Small intestine (tissue), 7 donors: ENCODE results near the gene STEAP1. TPM values are rescaled to one million over a fixed set of nuclear protein-coding genes. Genes with fewer than 3 reads are reported as not detected.
A peak's percentile ranks its signal among the peaks of the same experiment; 100 is the strongest.
"Not testable (repeated sequence)": the region's sequence is repeated elsewhere in the genome, so short reads cannot be mapped to it uniquely, and the experiment has no call there.

Experiments
- DNase-seq, 2 donors: peaks; one replicate each; pipeline versions ENCODE4 v3.0.0 to v3.0.0-alpha.2; 2013
- FAIRE-seq: peaks from 2 replicates; lab custom pipeline; 2012; peaks lifted over from hg19 to GRCh38; lab: Jason Lieb, UNC
- H3K27ac ChIP-seq, 3 donors: one replicate each; pipeline ENCODE4 v1.5.1; 2013; ENCODE audit warnings: low read length in 2 of 3, mild to moderate bottlenecking in 2 of 3, control low read depth in 1 of 3, inconsistent platforms in 1 of 3, low read depth in 1 of 3, moderate library complexity in 1 of 3
- H3K27me3 ChIP-seq, 3 donors: one replicate each; pipeline ENCODE4 v1.6.1; 2013; ENCODE audit warnings: low read length in 3 of 3, inconsistent platforms in 1 of 3; ENCODE audit not compliant: control insufficient read depth in 3 of 3, insufficient read depth in 3 of 3
- H3K36me3 ChIP-seq, 3 donors: one replicate each; pipeline ENCODE4 v1.6.1; 2013; ENCODE audit warnings: low read length in 3 of 3, inconsistent platforms in 1 of 3, low read depth in 1 of 3, mild to moderate bottlenecking in 1 of 3, moderate library complexity in 1 of 3; ENCODE audit not compliant: control insufficient read depth in 3 of 3, insufficient read depth in 2 of 3
- H3K4me1 ChIP-seq, 3 donors: one replicate each; pipeline ENCODE4 v1.6.1; 2013; ENCODE audit warnings: low read length in 2 of 3, inconsistent platforms in 1 of 3, low read depth in 1 of 3, mild to moderate bottlenecking in 1 of 3, moderate library complexity in 1 of 3; ENCODE audit not compliant: control insufficient read depth in 3 of 3, insufficient read depth in 2 of 3
- H3K4me3 ChIP-seq, 3 donors: one replicate each; pipeline ENCODE4 v1.5.1; 2013; ENCODE audit warnings: low read length in 3 of 3, control low read depth in 1 of 3, inconsistent platforms in 1 of 3, low read depth in 1 of 3, mild to moderate bottlenecking in 1 of 3, moderate library complexity in 1 of 3
- H3K9me3 ChIP-seq, 2 donors: one replicate each; pipeline ENCODE4 v1.6.1; 2013; ENCODE audit warnings: low read depth in 1 of 2, low read length in 1 of 2; ENCODE audit not compliant: control insufficient read depth in 2 of 2, insufficient read depth in 1 of 2
- WGBS, 3 donors: extraction: QIAGEN DNeasy Blood & Tissue Kit; methylation state at CpG; one replicate each; pipeline ENCODE4 v1.1.7; 2013; 5-methylcytosine and 5-hydroxymethylcytosine counted together
- polyA plus RNA-seq, 4 donors: library from polyadenylated mRNA; stranded (reverse) in 3 of 4; unstranded in 1 of 4; fragments of 200-250 nt in 3 of 4; fragments of 120-200 nt in 1 of 4; gene quantifications; one replicate each; pipeline versions ENCODE4 v1.2.1 to v1.2.3, GENCODE V29; 2013
- donor health status: healthy with polysubstance abuse.
- donor health status: control.
- donor health status: control.
- donor health status: Bipolar disorder and iron deficiency.
- donor health status: healthy.

The STEAP1 gene
- polyA plus RNA-seq, 4 donors: 0.67 to 25.4 (median 8.1) TPM

- no peaks in the 10 kb centered on the region for H3K36me3 ChIP-seq
- H3K4me1 ChIP-seq: peaks cover 2 to 3% (median 3%) of the 10 kb centered on the region in 3 donors
- H3K27ac ChIP-seq: peak overlapping the region in 1 of 3 donors; percentile 21
- no peaks in the 10 kb centered on the region for H3K27me3 ChIP-seq
- FAIRE-seq (no peak), DNase-seq (no peak)
- no peak overlapping the region for H3K4me3 ChIP-seq
- 93 to 98% (median 98%) methylated on average over 2 of the region's 2 CpGs for WGBS, 3 donors
- peaks cover 0 to 14% of the 10 kb centered on the region in 2 donors for H3K9me3 ChIP-seq
Observed at GRCh38 chr7:90178166-90178565, 23.9 kb downstream of the STEAP1 start.

GRCh38 chr7:90178679-90179278 is 24.5 kb downstream of the STEAP1 start:
- peak overlapping the region in 1 of 3 donors; percentile 21 for H3K27ac ChIP-seq
- FAIRE-seq (no peak), DNase-seq (peak; percentile 44 to 50)
- whole genome bisulfite sequencing, 3 donors: 55 to 67% (median 56%) methylated on average over 6 of the region's 6 CpGs
- no peaks in the 10 kb centered on the region for H3K36me3 ChIP-seq
- no peak overlapping the region for H3K4me3 ChIP-seq
- peaks cover 0 to 14% of the 10 kb centered on the region in 2 donors for H3K9me3 ChIP-seq
- H3K4me1 ChIP-seq: peaks cover 0 to 3% (median 2%) of the 10 kb centered on the region in 3 donors
- no peaks in the 10 kb centered on the region for H3K27me3 ChIP-seq

- Histone ChIP-seq H3K4me3 (no peak overlapping the region), H3K36me3 (no peaks in the 10 kb centered on the region), H3K9me3 (peaks cover 0 to 14% of the 10 kb centered on the region in 2 donors), H3K4me1 (peaks cover 0 to 3% (median 2%) of the 10 kb centered on the region in 3 donors), H3K27ac (no peak overlapping the region), H3K27me3 (no peaks in the 10 kb centered on the region)
- no peak for DNase-seq
- no peak for FAIRE-seq
- WGBS, 3 donors: 76 to 85% (median 78%) methylated on average over 1 of the region's 1 CpG
Observed at GRCh38 chr7:90180011-90180585, 25.8 kb downstream of the STEAP1 start.

- Histone ChIP-seq H3K4me1 (peaks cover 0 to 3% (median 2%) of the 10 kb centered on the region in 3 donors), H3K27ac (no peak overlapping the region), H3K9me3 (peaks cover 0 to 12% of the 10 kb centered on the region in 2 donors), H3K36me3 (no peaks in the 10 kb centered on the region), H3K27me3 (no peaks in the 10 kb centered on the region), H3K4me3 (no peak overlapping the region)
- DNase-seq (no peak), FAIRE-seq (no peak)
Observed at GRCh38 chr7:90180649-90181048, 26.4 kb downstream of the STEAP1 start.

- peaks cover 0 to 4% of the 10 kb centered on the region in 2 donors for H3K9me3 ChIP-seq
- H3K4me1 ChIP-seq: peaks cover 0 to 3% (median 2%) of the 10 kb centered on the region in 3 donors
- H3K4me3 ChIP-seq: no peak overlapping the region
- H3K27me3 ChIP-seq: no peaks in the 10 kb centered on the region
- FAIRE-seq (no peak), DNase-seq (no peak)
- no peak overlapping the region for H3K27ac ChIP-seq
- H3K36me3 ChIP-seq: no peaks in the 10 kb centered on the region
Observed at GRCh38 chr7:90181485-90181884, 27.2 kb downstream of the STEAP1 start.

- WGBS, 3 donors: 71 to 89% (median 73%) methylated on average over 4 of the region's 4 CpGs
- H3K9me3 ChIP-seq, H3K4me3 ChIP-seq, H3K36me3 ChIP-seq, DNase-seq, FAIRE-seq, H3K27ac ChIP-seq, H3K27me3 ChIP-seq: not testable (repeated sequence)
- H3K4me1 ChIP-seq: peaks cover 0 to 19% (median 2%) of the 10 kb centered on the region in 3 donors
Observed at GRCh38 chr7:90186290-90186689, 32.0 kb downstream of the STEAP1 start.

- Histone ChIP-seq H3K4me3 (no peak overlapping the region), H3K27ac (no peak overlapping the region), H3K36me3 (no peaks in the 10 kb centered on the region), H3K27me3 (no peaks in the 10 kb centered on the region), H3K9me3 (peaks cover 0 to 12% of the 10 kb centered on the region in 2 donors), H3K4me1 (peaks cover 0 to 20% (median 2%) of the 10 kb centered on the region in 3 donors)
- DNase-seq: no peak
- FAIRE-seq: no peak
Observed at GRCh38 chr7:90187507-90188050, 33.3 kb downstream of the STEAP1 start.

GRCh38 chr7:90188281-90188680 is 34.0 kb downstream of the STEAP1 start:
- 0 to 36% (median 12%) methylated on average over 2 of the region's 2 CpGs for WGBS, 3 donors

More at GRCh38 chr7:90188281-90188680, 34.0 kb downstream of the STEAP1 start:
- Histone ChIP-seq H3K36me3 (no peaks in the 10 kb centered on the region), H3K4me3 (no peak overlapping the region), H3K27ac (peak overlapping the region in 2 of 3 donors; percentile 14 to 75), H3K27me3 (no peaks in the 10 kb centered on the region), H3K9me3 (peaks cover 0 to 12% of the 10 kb centered on the region in 2 donors), H3K4me1 (peaks cover 0 to 20% (median 2%) of the 10 kb centered on the region in 3 donors)
- DNase-seq: peak; percentile 80 to 87
- FAIRE-seq: no peak
